SK-N-SH treated with all-trans-retinoic acid at 6 μM for 48 hours (cell line): ENCODE data around the gene LDHD.

Experiments
- ATAC-seq: fragments of 200-7000 bp; cut with Tn5 transposase; 3 replicates; pipeline ENCODE4 v1.9.1; 2020; ENCODE audit warnings: mild to moderate bottlenecking, moderate library complexity
- ARNTL ChIP-seq: fragments of 450-650 bp; formaldehyde crosslinking; IDR thresholded peaks from 2 replicates; pipeline ENCODE4 v1.5.0; 2020; ENCODE audit warnings: low read depth, mild to moderate bottlenecking, moderate library complexity, borderline replicate concordance
- BACH2 ChIP-seq: fragments of 250-450 bp; sonication (Bioruptor Pico); IDR thresholded peaks from 2 replicates; pipeline ENCODE4 v1.9.0; 2021; ENCODE audit warnings: mild to moderate bottlenecking, borderline replicate concordance
- CSDC2 ChIP-seq: fragments of 250-450 bp; sonication (Bioruptor Pico); IDR thresholded peaks from 2 replicates; pipeline ENCODE4 v1.5.0; 2020; ENCODE audit warnings: mild to moderate bottlenecking, moderate library complexity
- ESRRG ChIP-seq: fragments of 250-450 bp; sonication (Bioruptor Pico); IDR thresholded peaks from 2 replicates; pipeline ENCODE4 v1.6.1; 2021; ENCODE audit warnings: mild to moderate bottlenecking
- OSR1 ChIP-seq: fragments of 250-450 bp; sonication (Bioruptor Pico); IDR thresholded peaks from 2 replicates; pipeline ENCODE4 v1.8.0; 2022; ENCODE audit warnings: moderate library complexity, mild to moderate bottlenecking, inconsistent platforms
- PPARA ChIP-seq: fragments of 250-450 bp; sonication (Bioruptor Pico); IDR thresholded peaks from 2 replicates; pipeline ENCODE4 v1.5.0; 2020; ENCODE audit warnings: mild to moderate bottlenecking, borderline replicate concordance
- RARB ChIP-seq: fragments of 250-450 bp; sonication (Bioruptor Pico); IDR thresholded peaks from 2 replicates; pipeline ENCODE4 v1.8.0; 2021; ENCODE audit warnings: mild to moderate bottlenecking, moderate library complexity
- TCF4 ChIP-seq: fragments of 250-450 bp; sonication (Bioruptor Pico); IDR thresholded peaks from 2 replicates; pipeline ENCODE4 v1.8.0; 2021; ENCODE audit warnings: mild to moderate bottlenecking, moderate library complexity, borderline replicate concordance
- ZC3H10 ChIP-seq: fragments of 250-450 bp; sonication (Bioruptor Pico); IDR thresholded peaks from 2 replicates; pipeline ENCODE4 v1.5.1; 2021; ENCODE audit warnings: mild to moderate bottlenecking, moderate library complexity
- ZFP3 ChIP-seq: fragments of 250-450 bp; sonication (Bioruptor Pico); IDR thresholded peaks from 2 replicates; pipeline ENCODE4 v1.5.0; 2020; ENCODE audit warnings: mild to moderate bottlenecking, moderate library complexity
- ZNF565 ChIP-seq: fragments of 450-650 bp; formaldehyde crosslinking; conservative IDR thresholded peaks from 2 replicates; pipeline ENCODE4 v1.5.0; 2020; ENCODE audit warnings: low read depth, mild to moderate bottlenecking, moderate library complexity
- ZNF70 ChIP-seq: fragments of 450-650 bp; formaldehyde crosslinking; IDR thresholded peaks from 2 replicates; pipeline ENCODE4 v1.5.0; 2020; ENCODE audit warnings: mild to moderate bottlenecking, moderate library complexity
- ZNF8 ChIP-seq: fragments of 450-650 bp; formaldehyde crosslinking; IDR thresholded peaks from 2 replicates; pipeline ENCODE4 v1.5.0; 2020; ENCODE audit warnings: mild to moderate bottlenecking, moderate library complexity
- TF ChIP-seq, protein P1 (sequence below): fragments of 250-450 bp; sonication (Bioruptor Pico); IDR thresholded peaks from 2 replicates; pipeline ENCODE4 v1.8.0; 2020; ENCODE audit warnings: mild to moderate bottlenecking, moderate library complexity, borderline replicate concordance
- TF ChIP-seq, protein P2 (sequence below): fragments of 250-450 bp; sonication (Bioruptor Pico); IDR thresholded peaks from 2 replicates; pipeline ENCODE4 v1.5.1; 2020; ENCODE audit warnings: low read depth, mild to moderate bottlenecking, moderate library complexity
- TF ChIP-seq, protein P3 (sequence below): fragments of 250-450 bp; sonication (Bioruptor Pico); IDR thresholded peaks from 2 replicates; pipeline ENCODE4 v1.5.1; 2021; ENCODE audit warnings: mild to moderate bottlenecking, moderate library complexity
- TF ChIP-seq, protein P4 (sequence below): fragments of 250-450 bp; sonication (Bioruptor Pico); IDR thresholded peaks from 2 replicates; pipeline ENCODE4 v1.5.0; 2020; ENCODE audit warnings: mild to moderate bottlenecking, moderate library complexity

The LDHD gene

DNA sequence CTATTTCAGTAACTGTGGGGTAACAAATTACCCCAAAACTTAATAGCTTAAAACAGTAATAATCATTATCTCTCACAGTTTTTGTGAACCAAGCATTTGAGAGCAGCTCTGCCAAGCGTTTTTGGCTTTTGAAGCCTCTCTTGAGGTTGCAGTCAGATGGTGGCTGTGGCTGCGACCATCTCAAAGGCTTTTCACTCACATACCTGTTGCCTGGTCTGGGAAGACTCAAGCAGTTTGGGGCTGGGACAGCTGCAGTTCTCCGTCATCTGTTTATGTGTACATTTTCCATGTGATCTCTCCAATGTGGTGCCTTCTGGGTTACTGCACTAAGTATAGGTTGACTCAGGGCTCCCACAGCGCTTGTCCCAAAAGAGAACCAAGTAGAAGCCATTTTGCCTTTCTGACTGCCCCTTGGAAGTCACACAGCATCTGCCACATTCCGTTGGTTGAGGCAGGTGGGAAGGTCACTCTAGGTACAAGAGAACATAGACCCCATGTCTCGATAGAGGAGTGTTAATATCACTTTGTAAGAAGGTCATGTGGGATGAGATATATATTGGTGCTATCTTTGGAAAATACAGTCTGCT, 49.6 kb downstream of the LDHD start (continued):
- TF ChIP-seq, protein P1, sequence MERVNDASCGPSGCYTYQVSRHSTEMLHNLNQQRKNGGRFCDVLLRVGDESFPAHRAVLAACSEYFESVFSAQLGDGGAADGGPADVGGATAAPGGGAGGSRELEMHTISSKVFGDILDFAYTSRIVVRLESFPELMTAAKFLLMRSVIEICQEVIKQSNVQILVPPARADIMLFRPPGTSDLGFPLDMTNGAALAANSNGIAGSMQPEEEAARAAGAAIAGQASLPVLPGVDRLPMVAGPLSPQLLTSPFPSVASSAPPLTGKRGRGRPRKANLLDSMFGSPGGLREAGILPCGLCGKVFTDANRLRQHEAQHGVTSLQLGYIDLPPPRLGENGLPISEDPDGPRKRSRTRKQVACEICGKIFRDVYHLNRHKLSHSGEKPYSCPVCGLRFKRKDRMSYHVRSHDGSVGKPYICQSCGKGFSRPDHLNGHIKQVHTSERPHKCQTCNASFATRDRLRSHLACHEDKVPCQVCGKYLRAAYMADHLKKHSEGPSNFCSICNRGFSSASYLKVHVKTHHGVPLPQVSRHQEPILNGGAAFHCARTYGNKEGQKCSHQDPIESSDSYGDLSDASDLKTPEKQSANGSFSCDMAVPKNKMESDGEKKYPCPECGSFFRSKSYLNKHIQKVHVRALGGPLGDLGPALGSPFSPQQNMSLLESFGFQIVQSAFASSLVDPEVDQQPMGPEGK (CRISPR knock-in tag): no peak
- TF ChIP-seq TCF4 (CRISPR knock-in tag): no peak
- no peak for TF ChIP-seq ARNTL (CRISPR knock-in tag)
- TF ChIP-seq BACH2 (CRISPR knock-in tag): no peak
- no peak for TF ChIP-seq RARB (CRISPR knock-in tag)
- no peak for TF ChIP-seq ZNF70 (CRISPR knock-in tag)
- TF ChIP-seq ZNF565: no peak
- no peak for TF ChIP-seq ESRRG (CRISPR knock-in tag)
- TF ChIP-seq, protein P2, sequence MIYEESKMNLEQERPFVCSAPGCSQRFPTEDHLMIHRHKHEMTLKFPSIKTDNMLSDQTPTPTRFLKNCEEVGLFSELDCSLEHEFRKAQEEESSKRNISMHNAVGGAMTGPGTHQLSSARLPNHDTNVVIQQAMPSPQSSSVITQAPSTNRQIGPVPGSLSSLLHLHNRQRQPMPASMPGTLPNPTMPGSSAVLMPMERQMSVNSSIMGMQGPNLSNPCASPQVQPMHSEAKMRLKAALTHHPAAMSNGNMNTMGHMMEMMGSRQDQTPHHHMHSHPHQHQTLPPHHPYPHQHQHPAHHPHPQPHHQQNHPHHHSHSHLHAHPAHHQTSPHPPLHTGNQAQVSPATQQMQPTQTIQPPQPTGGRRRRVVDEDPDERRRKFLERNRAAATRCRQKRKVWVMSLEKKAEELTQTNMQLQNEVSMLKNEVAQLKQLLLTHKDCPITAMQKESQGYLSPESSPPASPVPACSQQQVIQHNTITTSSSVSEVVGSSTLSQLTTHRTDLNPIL (CRISPR knock-in tag): no peak
- no peak for TF ChIP-seq ZNF8 (CRISPR knock-in tag)
- TF ChIP-seq, protein P3, sequence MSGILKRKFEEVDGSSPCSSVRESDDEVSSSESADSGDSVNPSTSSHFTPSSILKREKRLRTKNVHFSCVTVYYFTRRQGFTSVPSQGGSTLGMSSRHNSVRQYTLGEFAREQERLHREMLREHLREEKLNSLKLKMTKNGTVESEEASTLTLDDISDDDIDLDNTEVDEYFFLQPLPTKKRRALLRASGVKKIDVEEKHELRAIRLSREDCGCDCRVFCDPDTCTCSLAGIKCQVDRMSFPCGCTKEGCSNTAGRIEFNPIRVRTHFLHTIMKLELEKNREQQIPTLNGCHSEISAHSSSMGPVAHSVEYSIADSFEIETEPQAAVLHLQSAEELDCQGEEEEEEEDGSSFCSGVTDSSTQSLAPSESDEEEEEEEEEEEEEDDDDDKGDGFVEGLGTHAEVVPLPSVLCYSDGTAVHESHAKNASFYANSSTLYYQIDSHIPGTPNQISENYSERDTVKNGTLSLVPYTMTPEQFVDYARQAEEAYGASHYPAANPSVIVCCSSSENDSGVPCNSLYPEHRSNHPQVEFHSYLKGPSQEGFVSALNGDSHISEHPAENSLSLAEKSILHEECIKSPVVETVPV: no peak

DNA sequence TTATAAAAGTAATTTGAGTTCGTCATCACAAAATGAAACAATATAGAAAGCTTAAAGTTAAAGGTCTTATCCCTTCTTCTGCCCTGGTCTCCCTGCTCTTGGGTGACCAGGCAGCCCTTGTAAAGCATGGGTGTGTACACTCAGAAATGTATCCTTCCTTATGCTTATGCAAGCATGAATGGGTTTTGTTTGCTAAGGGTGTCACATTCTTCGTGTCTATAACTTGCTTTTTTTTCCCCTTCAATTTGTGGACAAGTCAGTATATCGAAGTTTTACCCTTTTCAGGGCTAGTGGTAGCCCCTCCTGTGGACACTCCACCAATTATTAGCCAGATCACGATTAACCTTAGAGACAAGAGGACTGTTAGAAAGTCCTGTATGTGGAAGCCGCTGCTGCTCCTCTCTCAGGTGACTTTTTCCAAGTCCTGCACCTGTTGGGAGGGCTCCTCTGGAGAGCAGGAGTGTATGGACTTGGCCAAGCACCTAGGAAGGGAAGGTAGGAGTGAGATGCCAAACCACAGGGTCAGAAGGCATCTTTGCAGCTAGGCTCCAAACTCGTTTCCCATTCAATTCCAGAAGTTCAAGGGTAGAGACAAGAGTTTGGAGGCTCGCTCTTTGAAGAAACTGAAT, 50.9 kb downstream of the LDHD start:
- TF ChIP-seq CSDC2 (CRISPR knock-in tag) (no peak), ZNF70 (CRISPR knock-in tag) (no peak), ZFP3 (no peak), ZNF8 (CRISPR knock-in tag) (no peak), BACH2 (CRISPR knock-in tag) (no peak), ARNTL (CRISPR knock-in tag) (no peak), PPARA (CRISPR knock-in tag) (no peak)
- TF ChIP-seq, protein P4, sequence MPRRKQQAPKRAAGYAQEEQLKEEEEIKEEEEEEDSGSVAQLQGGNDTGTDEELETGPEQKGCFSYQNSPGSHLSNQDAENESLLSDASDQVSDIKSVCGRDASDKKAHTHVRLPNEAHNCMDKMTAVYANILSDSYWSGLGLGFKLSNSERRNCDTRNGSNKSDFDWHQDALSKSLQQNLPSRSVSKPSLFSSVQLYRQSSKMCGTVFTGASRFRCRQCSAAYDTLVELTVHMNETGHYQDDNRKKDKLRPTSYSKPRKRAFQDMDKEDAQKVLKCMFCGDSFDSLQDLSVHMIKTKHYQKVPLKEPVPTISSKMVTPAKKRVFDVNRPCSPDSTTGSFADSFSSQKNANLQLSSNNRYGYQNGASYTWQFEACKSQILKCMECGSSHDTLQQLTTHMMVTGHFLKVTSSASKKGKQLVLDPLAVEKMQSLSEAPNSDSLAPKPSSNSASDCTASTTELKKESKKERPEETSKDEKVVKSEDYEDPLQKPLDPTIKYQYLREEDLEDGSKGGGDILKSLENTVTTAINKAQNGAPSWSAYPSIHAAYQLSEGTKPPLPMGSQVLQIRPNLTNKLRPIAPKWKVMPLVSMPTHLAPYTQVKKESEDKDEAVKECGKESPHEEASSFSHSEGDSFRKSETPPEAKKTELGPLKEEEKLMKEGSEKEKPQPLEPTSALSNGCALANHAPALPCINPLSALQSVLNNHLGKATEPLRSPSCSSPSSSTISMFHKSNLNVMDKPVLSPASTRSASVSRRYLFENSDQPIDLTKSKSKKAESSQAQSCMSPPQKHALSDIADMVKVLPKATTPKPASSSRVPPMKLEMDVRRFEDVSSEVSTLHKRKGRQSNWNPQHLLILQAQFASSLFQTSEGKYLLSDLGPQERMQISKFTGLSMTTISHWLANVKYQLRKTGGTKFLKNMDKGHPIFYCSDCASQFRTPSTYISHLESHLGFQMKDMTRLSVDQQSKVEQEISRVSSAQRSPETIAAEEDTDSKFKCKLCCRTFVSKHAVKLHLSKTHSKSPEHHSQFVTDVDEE (CRISPR knock-in tag): no peak
- TF ChIP-seq, protein P2 (CRISPR knock-in tag): no peak
- TF ChIP-seq, all 23 proteins: peak for 0
- ATAC-seq: no peak

DNA sequence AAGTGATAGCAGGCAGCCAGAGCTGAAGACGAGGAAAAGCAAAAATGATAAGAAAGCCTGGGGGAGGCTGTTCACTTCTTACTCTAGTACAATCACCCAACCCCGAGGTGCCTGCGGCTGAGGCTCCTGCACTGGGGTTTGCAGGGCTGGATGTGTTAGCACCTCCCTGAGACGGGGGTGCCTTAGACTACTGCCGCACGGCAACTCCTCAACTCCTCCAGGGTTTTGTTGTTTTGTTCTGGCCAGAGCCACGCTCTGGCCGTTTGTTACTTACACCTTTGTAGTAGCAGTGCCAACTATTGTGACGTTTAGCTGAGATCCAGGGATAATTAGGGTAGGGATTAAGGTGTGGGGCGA, 51.5 kb downstream of the LDHD start:
- no peak for ATAC-seq
- TF ChIP-seq OSR1 (CRISPR knock-in tag) (no peak), ZC3H10 (no peak), ZNF565 (no peak), ESRRG (CRISPR knock-in tag) (no peak)
- TF ChIP-seq, protein P3: no peak
- TF ChIP-seq, protein P2 (CRISPR knock-in tag): no peak
